C4-2B (cell line): ENCODE results near the gene FGGY.

ENCODE experiments used
- CTCF ChIP-seq: fragments of 450-650 bp; conservative IDR thresholded peaks from 2 replicates; pipeline ENCODE4 v1.5.1; 2017; ENCODE audit warnings: mild to moderate bottlenecking
- ZFX ChIP-seq: fragments of 450-650 bp; IDR thresholded peaks from 2 replicates; pipeline ENCODE4 v1.6.1; 2017

- no peak for TF ChIP-seq CTCF
- no peak for TF ChIP-seq ZFX
These were observed 322.7 kb downstream of the FGGY start for GRCh38 chr1:59619557-59619956.
